IPS-20b (cell line): ENCODE results near the gene IPO9.
"Not testable (repeated sequence)": the region's sequence is repeated elsewhere in the genome, so short reads cannot be mapped to it uniquely, and the experiment has no call there.

ENCODE experiments used
- H3K27ac ChIP-seq: one replicate; pipeline ENCODE4 v1.5.1; 2013; ENCODE audit warnings: low read length
- H3K27me3 ChIP-seq: 2 replicates; pipeline ENCODE4 v1.6.1; 2013; ENCODE audit warnings: mild to moderate bottlenecking, low read length, inconsistent platforms; ENCODE audit not compliant: insufficient read depth
- H3K36me3 ChIP-seq: 2 replicates; pipeline ENCODE4 v1.6.1; 2013; ENCODE audit warnings: low read depth, mild to moderate bottlenecking, inconsistent platforms, low read length, moderate library complexity; ENCODE audit not compliant: insufficient read depth
- H3K4me1 ChIP-seq: 2 replicates; pipeline ENCODE4 v1.6.1; 2013; ENCODE audit warnings: mild to moderate bottlenecking, control low read depth, inconsistent platforms, low read length, moderate library complexity; ENCODE audit not compliant: insufficient read depth
- H3K4me3 ChIP-seq: 2 replicates; pipeline ENCODE4 v1.5.1; 2013; ENCODE audit warnings: mild to moderate bottlenecking, low read length, inconsistent platforms
- H3K9ac ChIP-seq: 2 replicates; pipeline ENCODE4 v1.6.1; 2013; ENCODE audit warnings: low read depth, mild to moderate bottlenecking, inconsistent platforms, low read length, moderate library complexity
- H3K9me3 ChIP-seq: 2 replicates; pipeline ENCODE4 v1.6.1; 2013; ENCODE audit warnings: mild to moderate bottlenecking, low read depth, low read length, inconsistent platforms; ENCODE audit not compliant: insufficient read depth

The IPO9 gene

DNA sequence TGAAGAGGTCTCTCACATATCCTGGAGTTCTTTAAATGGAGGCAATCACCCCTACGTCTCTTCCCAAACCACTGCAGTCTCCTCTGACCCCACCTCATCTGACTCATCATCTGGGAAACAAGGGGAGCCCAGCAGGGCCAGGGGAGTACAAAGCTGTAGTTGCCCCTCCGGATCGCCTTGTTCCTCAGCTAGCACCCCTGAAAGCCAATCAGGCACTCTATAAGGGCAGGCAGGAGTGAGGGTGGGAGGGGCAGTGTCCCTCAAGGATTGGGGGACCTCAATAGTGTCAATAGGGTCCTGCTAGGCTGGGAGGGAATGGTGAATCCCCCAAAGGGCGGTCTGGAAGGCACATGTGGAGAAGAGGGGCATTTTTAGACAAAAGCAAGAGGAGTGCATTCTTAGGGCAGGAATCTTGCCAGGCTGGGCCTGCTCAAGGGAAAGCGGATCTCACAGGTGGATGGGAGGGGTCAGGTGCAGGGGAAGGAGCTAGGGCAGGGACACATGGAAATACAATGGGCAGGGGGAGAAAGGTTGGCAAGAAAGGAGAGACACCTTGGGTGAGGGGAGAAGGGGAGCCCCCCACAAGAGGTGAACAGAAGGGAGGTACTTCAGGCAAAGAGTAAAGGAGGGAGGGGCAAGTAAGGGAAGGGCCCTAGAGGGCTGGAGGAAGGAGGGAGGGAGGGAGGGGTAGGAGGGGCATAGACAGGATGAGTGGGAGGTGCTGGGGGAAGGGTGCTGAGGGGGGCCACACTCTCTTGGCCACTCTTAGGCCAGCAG, 65.6 kb downstream of the IPO9 start:
- H3K9ac ChIP-seq = peak overlapping the region; percentile 21; the same call in 1 of the 2 replicates

DNA sequence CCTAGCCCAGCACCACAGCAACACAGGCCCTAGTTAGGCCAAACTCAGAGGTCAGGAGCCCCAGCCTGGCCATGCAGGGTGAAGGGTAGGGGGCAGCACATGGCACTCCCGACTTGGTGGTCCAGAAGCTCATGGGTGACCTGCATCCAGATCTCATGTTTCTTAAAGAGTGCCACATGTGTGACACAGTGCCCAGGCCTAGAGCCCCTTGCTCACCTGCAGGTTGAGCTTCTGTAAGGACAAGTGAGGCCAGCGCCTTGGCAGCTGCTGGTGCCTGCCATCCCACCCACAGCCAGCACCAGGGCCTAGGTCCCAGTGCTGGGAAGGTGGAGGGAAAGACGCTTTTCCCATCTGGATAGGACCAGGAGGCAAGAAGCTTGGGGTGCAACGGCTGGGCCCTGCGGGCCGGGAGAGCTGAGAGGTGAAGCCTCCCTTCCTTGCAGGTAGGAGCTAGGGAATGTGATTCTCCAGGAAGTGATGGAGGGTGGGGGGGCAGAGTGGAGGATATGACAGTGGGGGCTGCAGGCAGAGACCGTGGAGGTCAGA, 66.2 kb downstream of the IPO9 start:
- peaks cover 14% of the 10 kb centered on the region for H3K4me1 ChIP-seq
- no peak overlapping the region for H3K9ac ChIP-seq
- H3K27me3 ChIP-seq = peaks cover 5% of the 10 kb centered on the region
- H3K4me3 ChIP-seq = no peak overlapping the region
- H3K27ac ChIP-seq = peak overlapping the region; percentile 40
- H3K36me3 ChIP-seq = no peaks in the 10 kb centered on the region
- no peaks in the 10 kb centered on the region for H3K9me3 ChIP-seq

More for the DNA sequence above, 65.6 kb downstream of the IPO9 start:
- Histone ChIP-seq H3K27me3 (peaks cover 12% of the 10 kb centered on the region), H3K4me3 (no peak overlapping the region), H3K4me1 (peaks cover 15% of the 10 kb centered on the region), H3K9me3 (no peaks in the 10 kb centered on the region), H3K36me3 (no peaks in the 10 kb centered on the region), H3K27ac (no peak overlapping the region)

DNA sequence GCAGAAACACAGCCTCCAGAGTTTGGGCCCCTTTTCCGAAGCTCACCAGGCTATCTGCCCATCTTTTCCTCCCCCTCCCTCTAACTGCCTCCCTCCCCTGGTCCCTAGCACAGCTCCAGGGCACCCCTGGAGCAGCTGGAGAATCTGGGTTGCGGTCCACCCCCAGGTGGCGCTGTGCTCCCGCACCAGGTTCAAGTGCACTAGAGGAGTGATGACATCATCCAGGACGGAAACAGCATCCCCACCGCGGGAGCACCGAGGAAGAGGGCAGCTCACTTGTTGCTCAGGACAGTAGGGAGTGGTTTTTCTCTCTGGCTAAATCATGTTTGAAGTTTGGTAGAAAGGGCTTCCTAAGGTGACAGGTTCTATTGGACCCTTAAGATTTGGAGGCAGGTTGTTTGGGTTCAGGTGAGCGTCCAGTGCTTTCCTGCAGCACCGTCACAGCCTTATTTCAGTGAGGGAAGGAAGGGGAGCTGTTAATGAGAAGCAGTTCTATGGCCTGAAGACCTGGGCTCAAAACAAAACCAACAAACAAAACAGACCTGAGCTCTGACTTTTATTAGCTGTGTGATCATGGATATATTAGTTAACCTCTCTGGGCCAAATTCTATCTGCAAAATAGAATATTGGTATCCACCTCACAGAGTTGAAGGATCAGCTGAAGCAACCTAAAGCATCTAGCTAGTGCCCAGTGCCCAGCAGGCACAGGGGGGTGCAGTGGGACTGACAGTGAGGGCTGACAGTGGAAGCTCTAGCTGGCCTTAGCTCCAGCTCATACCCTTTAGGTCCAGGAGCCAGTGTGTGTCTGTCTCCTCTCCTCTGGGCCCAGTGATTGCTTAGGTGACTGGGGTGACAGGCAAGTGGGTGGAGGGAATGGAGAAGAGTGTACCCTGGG, 67.2 kb downstream of the IPO9 start:
- H3K9ac ChIP-seq = peak overlapping the region; percentile 43; the same call in 1 of the 2 replicates
- peak overlapping the region; percentile 28; the same call in 1 of the 2 replicates for H3K4me3 ChIP-seq
- H3K27ac ChIP-seq = no peak overlapping the region
- H3K9me3 ChIP-seq = no peaks in the 10 kb centered on the region
- H3K36me3 ChIP-seq = no peaks in the 10 kb centered on the region
- no peaks in the 10 kb centered on the region for H3K27me3 ChIP-seq
- peaks cover 14% of the 10 kb centered on the region for H3K4me1 ChIP-seq

DNA sequence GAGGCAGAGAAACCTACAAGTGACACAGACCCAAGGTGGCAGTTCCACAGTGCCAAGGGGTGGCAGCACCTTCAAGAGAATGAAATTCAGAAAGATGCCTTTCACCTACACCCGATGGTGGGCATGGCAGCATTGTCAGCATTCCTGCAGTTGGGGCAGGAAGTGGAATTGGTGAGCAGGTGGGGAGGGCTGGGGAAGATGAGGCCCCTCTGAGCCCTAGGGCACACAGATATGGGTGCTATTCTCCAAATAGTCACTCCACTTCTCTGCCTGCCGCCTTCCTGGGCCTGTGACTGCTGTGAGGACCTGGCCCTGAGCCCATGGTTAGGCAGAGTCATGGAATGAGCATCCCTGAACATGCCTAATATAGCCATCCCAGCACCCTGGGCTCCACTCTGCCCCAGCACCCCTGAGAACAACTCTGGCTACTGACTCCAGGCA, 68.0 kb downstream of the IPO9 start:
- Histone ChIP-seq H3K4me3 (no peak overlapping the region), H3K4me1 (peaks cover 14% of the 10 kb centered on the region), H3K27ac (no peak overlapping the region), H3K27me3 (no peaks in the 10 kb centered on the region), H3K36me3 (no peaks in the 10 kb centered on the region), H3K9ac (no peak overlapping the region), H3K9me3 (no peaks in the 10 kb centered on the region)

DNA sequence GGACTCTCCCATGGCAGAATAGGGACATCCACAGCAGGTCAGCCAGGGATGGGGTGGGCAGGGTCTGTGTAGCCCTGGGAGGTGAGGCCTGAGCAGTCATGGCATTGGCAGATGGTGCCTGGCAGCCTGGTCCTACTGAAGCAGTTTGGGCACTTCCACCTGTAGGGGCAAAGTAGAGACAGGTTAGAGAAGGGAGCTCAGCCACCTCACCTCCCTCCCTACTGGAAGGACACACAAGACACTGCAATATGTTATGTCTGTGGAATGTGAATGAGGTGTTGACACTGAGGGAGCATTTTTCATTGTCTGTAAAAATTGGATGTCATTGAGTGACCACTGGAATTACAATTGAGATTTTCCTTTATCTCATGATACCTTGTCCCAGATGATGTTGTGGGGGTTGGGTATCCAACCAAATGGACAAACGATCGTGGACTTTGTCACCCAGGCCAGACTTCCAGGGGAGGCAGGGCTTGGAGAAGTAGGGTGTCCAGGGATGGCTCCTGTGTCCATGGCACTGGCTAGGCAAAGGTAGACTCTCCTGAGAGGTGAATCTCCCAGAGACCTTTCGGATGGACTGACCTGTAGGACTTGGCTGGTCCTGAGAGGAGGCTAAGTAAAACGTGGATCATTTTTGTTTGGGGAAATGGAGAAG, 69.4 kb downstream of the IPO9 start:
- H3K4me1 ChIP-seq = peaks cover 14% of the 10 kb centered on the region
- H3K9me3 ChIP-seq = no peaks in the 10 kb centered on the region
- no peak overlapping the region for H3K4me3 ChIP-seq
- H3K27ac ChIP-seq = no peak overlapping the region
- no peaks in the 10 kb centered on the region for H3K27me3 ChIP-seq
- no peak overlapping the region for H3K9ac ChIP-seq
- H3K36me3 ChIP-seq = no peaks in the 10 kb centered on the region

DNA sequence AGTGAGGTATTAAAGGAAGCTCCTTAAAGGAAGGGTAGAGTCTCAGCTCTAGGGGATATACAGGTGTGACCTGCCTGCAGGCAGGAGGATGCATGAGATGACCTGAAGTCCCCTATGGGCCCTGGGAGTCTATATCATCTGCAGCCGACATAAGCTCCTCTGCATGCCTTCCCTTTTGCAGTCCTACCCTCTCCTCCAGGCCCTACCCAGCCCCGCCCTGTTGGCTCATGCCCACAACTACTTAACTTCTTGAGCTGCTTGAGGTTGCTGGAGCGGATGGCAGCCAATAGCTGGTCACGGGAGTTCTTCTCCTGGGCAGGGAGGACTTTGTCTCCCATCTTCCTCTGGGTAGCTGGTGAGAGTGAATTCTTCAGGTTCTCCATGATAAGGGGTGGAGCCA, 70.0 kb downstream of the IPO9 start:
- Histone ChIP-seq H3K36me3 (no peaks in the 10 kb centered on the region), H3K4me3 (no peak overlapping the region), H3K27ac (no peak overlapping the region), H3K9ac (no peak overlapping the region), H3K9me3 (no peaks in the 10 kb centered on the region), H3K27me3 (no peaks in the 10 kb centered on the region), H3K4me1 (peaks cover 12% of the 10 kb centered on the region)

DNA sequence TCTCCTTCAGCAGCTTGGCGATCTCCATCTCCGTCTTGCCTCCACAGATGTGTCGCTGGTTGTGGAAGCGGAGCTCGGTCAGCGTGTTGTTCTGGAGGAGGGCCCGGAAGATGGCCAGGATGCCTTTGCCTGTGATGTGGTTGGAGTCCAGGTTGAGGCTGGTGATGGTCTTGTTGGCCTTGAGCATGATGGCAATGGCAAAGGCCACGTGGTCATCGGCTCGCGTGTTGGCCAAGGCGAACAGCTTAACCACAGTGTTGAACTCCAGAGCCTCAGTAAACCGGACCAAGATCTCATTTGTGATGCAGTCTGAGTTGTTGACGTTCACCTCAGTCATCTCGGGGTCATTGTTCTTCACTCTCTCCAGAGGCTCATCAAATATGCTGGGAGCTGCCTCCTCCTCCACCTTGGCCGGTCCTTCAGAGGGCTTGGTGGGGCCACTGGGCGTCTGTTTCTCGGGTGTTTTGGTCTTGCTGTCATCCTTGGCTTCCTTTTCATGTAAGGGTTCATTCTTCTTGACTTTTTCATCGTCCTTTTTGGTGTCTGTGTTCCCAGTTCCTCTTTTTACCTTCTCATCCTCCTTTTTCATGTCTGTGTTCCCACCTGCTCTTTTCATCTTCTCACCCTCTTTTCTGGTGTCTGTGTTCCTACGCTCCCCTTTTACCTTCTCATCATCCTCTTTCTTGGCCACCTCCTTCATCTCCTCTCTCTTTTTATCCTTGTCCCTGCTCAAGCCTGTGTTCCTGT, 70.9 kb downstream of the IPO9 start:
- Histone ChIP-seq H3K27ac (no peak overlapping the region), H3K4me3 (no peak overlapping the region), H3K9ac (no peak overlapping the region), H3K36me3 (no peaks in the 10 kb centered on the region), H3K27me3 (no peaks in the 10 kb centered on the region), H3K9me3 (no peaks in the 10 kb centered on the region), H3K4me1 (peaks cover 4% of the 10 kb centered on the region; the same call in 1 of the 2 replicates)

DNA sequence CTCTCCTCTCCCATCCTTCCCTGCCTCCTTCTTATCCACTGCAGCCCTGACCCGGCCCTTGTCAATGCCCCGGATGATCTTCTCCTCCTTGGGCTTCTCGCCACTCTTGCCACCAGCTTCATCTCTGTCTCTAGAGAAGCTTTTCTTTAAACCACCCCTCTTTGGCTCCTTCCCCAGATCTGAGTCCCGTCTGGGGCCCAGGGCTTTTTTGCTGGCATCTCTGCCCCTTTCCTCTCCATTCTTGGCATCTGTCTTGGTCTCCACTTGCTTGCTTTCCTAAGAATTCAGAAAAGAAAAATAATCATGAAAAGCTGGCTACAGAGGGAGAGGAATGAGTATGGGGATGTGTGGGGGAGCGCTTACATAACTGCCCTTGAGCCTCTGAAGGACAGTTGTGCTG, 71.5 kb downstream of the IPO9 start:
- H3K9me3 ChIP-seq = no peaks in the 10 kb centered on the region
- H3K27ac ChIP-seq = no peak overlapping the region
- H3K4me3 ChIP-seq = no peak overlapping the region
- no peaks in the 10 kb centered on the region for H3K27me3 ChIP-seq
- H3K4me1 ChIP-seq = peaks cover 4% of the 10 kb centered on the region; the same call in 1 of the 2 replicates
- no peaks in the 10 kb centered on the region for H3K36me3 ChIP-seq
- no peak overlapping the region for H3K9ac ChIP-seq

DNA sequence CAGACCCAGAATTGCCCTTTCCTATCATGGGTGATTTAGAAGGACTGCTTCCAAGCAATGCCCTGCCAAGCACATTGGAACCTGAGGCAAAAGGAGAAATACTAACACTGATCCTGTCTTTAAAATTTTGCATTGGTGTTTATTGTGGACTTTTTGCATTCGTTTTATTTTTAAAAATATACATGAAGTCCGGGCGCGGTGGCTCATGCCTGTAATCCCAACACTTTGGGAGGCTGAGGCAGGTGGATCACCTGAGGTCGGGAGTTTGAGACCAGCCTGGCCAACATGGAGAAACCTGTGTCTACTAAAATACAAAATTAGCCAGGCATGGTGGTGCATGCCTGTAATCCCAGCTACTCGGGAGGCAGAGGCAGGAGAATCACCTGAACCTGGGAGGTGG, 72.1 kb downstream of the IPO9 start:
- H3K27me3 ChIP-seq, H3K27ac ChIP-seq, H3K4me1 ChIP-seq, H3K4me3 ChIP-seq, H3K36me3 ChIP-seq, H3K9ac ChIP-seq, H3K9me3 ChIP-seq: not testable (repeated sequence)

DNA sequence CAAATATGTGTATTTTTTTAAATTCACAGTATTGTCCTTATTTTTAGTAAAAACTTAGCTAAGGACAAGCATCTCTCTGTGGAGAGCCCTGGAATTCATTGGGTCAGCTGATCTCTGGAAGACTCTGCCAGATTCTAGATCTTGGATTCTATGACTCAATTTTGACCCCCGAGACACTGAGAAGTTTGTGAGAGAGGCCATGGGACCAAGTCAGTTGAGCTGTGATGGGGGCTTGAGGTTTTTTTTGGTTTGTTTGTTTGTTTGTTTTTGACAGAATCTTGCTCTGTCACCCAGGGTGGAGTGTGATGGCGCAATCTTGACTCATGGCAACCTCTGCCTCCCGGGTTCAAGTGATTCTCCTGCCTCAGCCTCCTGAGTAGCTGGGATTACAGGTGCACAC, 73.2 kb downstream of the IPO9 start:
- Histone ChIP-seq H3K27ac (no peak overlapping the region), H3K27me3 (no peaks in the 10 kb centered on the region), H3K9ac (no peak overlapping the region), H3K36me3 (no peaks in the 10 kb centered on the region), H3K9me3 (no peaks in the 10 kb centered on the region), H3K4me1 (no peaks in the 10 kb centered on the region), H3K4me3 (no peak overlapping the region)

DNA sequence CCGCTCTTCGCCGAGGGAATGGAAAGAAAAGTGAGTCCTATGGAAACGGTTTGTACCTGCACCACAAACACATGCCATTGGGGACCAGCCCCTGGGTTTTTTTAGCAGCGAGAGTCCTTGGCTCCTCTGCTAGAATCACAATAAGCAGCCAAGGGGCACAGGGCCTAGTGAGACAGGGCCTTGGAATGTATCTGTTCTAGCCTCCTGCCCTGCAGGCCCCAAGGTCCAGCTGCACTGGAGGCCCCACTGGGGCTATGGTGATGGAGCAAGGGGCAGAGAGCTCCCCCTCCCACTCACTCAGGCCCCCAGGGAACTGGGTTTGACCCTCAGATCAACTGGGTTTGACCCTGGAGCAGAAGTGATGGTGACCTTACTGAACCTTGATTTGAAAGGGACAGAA, 74.2 kb downstream of the IPO9 start:
- H3K27me3 ChIP-seq = no peaks in the 10 kb centered on the region
- H3K4me3 ChIP-seq = no peak overlapping the region
- H3K4me1 ChIP-seq = no peaks in the 10 kb centered on the region
- H3K36me3 ChIP-seq = no peaks in the 10 kb centered on the region
- no peak overlapping the region for H3K27ac ChIP-seq
- no peaks in the 10 kb centered on the region for H3K9me3 ChIP-seq
- no peak overlapping the region for H3K9ac ChIP-seq
